IMR-90 (cell line): Measurements from ENCODE around the gene MYO1D. TPM values are rescaled to one million over a fixed set of nuclear protein-coding genes. Genes with fewer than 3 reads are reported as not detected.
"Not testable (repeated sequence)": the region's sequence is repeated elsewhere in the genome, so short reads cannot be mapped to it uniquely, and the experiment has no call there.

Source experiments
- ATAC-seq: fragments of 200-7000 bp; cut with Tn5 transposase; 2 replicates; pipeline ENCODE4 v1.9.1; 2020; ENCODE audit warnings: low read depth, mild to moderate bottlenecking, moderate library complexity
- BruUV-seq: library from RNA; stranded (reverse); fragments of 400-500 nt; replicated peaks from 2 replicates; lab custom pipeline; 2021; lab: Mats Ljungman, UMichigan
- CTCF ChIA-PET: fragments of 300-600 bp; formaldehyde crosslinking; extraction: SDS; loops from one replicate; lab custom pipeline; 2021; ENCODE audit warnings: antibody characterized with exemption; lab: Yijun Ruan, JAX
- POLR2A ChIA-PET: fragments of 300-600 bp; sonication (Branson Sonifier 250); formaldehyde crosslinking; loops from one replicate; lab custom pipeline; 2022; ENCODE audit warnings: antibody characterized with exemption; ENCODE audit not compliant: unreplicated experiment; lab: Charles Lee
- DNase-seq: peaks from one replicate; pipeline ENCODE4 v3.0.0; 2013
- H2AFZ ChIP-seq: replicated peaks from 2 replicates; pipeline ENCODE3; 2013; ENCODE audit warnings: low read length, mild to moderate bottlenecking; ENCODE audit not compliant: poor library complexity
- H2AK5ac ChIP-seq: 2 replicates; pipeline ENCODE4 v1.6.1; 2013; ENCODE audit warnings: low read depth, low read length, inconsistent platforms
- H2AK9ac ChIP-seq: replicated peaks from 2 replicates; pipeline ENCODE3; 2013; ENCODE audit warnings: mild to moderate bottlenecking, low read depth, low read length, moderate library complexity; ENCODE audit not compliant: poor library complexity
- H2BK120ac ChIP-seq: 2 replicates; pipeline ENCODE4 v1.6.1; 2013; ENCODE audit warnings: low read depth, low read length, inconsistent platforms
- H2BK15ac ChIP-seq: 3 replicates; pipeline ENCODE4 v1.6.1; 2013; ENCODE audit warnings: low read depth, low read length, inconsistent platforms
- H2BK20ac ChIP-seq: 2 replicates; pipeline ENCODE4 v1.6.1; 2013; ENCODE audit warnings: low read depth, mild to moderate bottlenecking, inconsistent platforms, low read length, moderate library complexity
- H2BK5ac ChIP-seq: 2 replicates; pipeline ENCODE4 v1.6.1; 2013; ENCODE audit warnings: mild to moderate bottlenecking, low read depth, low read length, inconsistent platforms; ENCODE audit not compliant: poor library complexity, severe bottlenecking
- H3K14ac ChIP-seq: replicated peaks from 2 replicates; pipeline ENCODE4 v1.6.1; 2013; ENCODE audit warnings: low read depth, low read length, inconsistent platforms
- H3K18ac ChIP-seq: 2 replicates; pipeline ENCODE4 v1.6.1; 2013; ENCODE audit warnings: low read depth, low read length, control low read depth
- H3K23ac ChIP-seq: 2 replicates; pipeline ENCODE4 v1.6.1; 2013; ENCODE audit warnings: low read depth, low read length, inconsistent platforms
- H3K27ac ChIP-seq: 2 replicates; pipeline ENCODE4 v1.5.1; 2013; ENCODE audit warnings: mild to moderate bottlenecking, control low read depth, low read length; ENCODE audit not compliant: insufficient read depth
- H3K27me3 ChIP-seq: 2 replicates; pipeline ENCODE4 v1.6.1; 2013; ENCODE audit warnings: low read length; ENCODE audit not compliant: control insufficient read depth, insufficient read depth
- H3K36me3 ChIP-seq: 2 replicates; pipeline ENCODE4 v1.6.1; 2013; ENCODE audit warnings: low read length, mixed read lengths; ENCODE audit not compliant: control insufficient read depth, insufficient read depth
- H3K4ac ChIP-seq: 2 replicates; pipeline ENCODE4 v1.6.1; 2013; ENCODE audit warnings: low read depth, low read length, inconsistent platforms
- H3K4me1 ChIP-seq: 2 replicates; pipeline ENCODE4 v1.6.1; 2013; ENCODE audit warnings: low read length, mixed read lengths; ENCODE audit not compliant: control insufficient read depth, insufficient read depth
- H3K4me2 ChIP-seq: 2 replicates; pipeline ENCODE4 v1.6.1; 2013; ENCODE audit warnings: low read depth, mild to moderate bottlenecking, control low read depth, low read length, moderate library complexity
- H3K4me3 ChIP-seq: 2 replicates; pipeline ENCODE4 v1.5.1; 2013; ENCODE audit warnings: low read depth, mild to moderate bottlenecking, control low read depth, low read length, moderate library complexity; ENCODE audit not compliant: insufficient read depth
- H3K56ac ChIP-seq: 2 replicates; pipeline ENCODE4 v1.6.1; 2013; ENCODE audit warnings: low read length, inconsistent platforms; ENCODE audit not compliant: insufficient read depth; ENCODE audit errors: extremely low read depth
- H3K79me1 ChIP-seq, 2 experiments: 2 replicates each; pipeline ENCODE4 v1.6.1; 2013; ENCODE audit warnings: low read length in 2 of 2, inconsistent platforms in 1 of 2, low read depth in 1 of 2
- H3K9ac ChIP-seq: 2 replicates; pipeline ENCODE4 v1.6.1; 2013; ENCODE audit warnings: low read depth, low read length, control low read depth
- H3K9me1 ChIP-seq: 2 replicates; pipeline ENCODE4 v1.6.1; 2013; ENCODE audit warnings: low read length, inconsistent platforms; ENCODE audit not compliant: insufficient read depth
- H3K9me3 ChIP-seq: 2 replicates; pipeline ENCODE4 v1.6.1; 2013; ENCODE audit warnings: low read length; ENCODE audit not compliant: control insufficient read depth, insufficient read depth
- H4K20me1 ChIP-seq: 2 replicates; pipeline ENCODE4 v1.6.1; 2013; ENCODE audit warnings: low read length, inconsistent platforms; ENCODE audit not compliant: insufficient read depth
- H4K5ac ChIP-seq: 2 replicates; pipeline ENCODE4 v1.6.1; 2013; ENCODE audit warnings: mild to moderate bottlenecking, low read depth, low read length, control low read depth
- H4K8ac ChIP-seq, 2 experiments: 2 replicates each; pipeline ENCODE4 v1.6.1; 2013; ENCODE audit warnings: low read depth in 2 of 2, low read length in 2 of 2, control low read depth in 1 of 2, inconsistent platforms in 1 of 2
- H4K91ac ChIP-seq: 2 replicates; pipeline ENCODE4 v1.6.1; 2013; ENCODE audit warnings: low read depth, low read length, inconsistent platforms; ENCODE audit not compliant: insufficient read depth
- CTCF ChIP-seq: conservative IDR thresholded peaks from 2 replicates; pipeline ENCODE4 v1.5.1; 2012; ENCODE audit warnings: mild to moderate bottlenecking, low read depth, low read length, improper control_type of control experiment
- MAZ ChIP-seq: IDR thresholded peaks from 2 replicates; pipeline ENCODE4 v1.6.1; 2012; ENCODE audit warnings: low read depth, mild to moderate bottlenecking, low read length, improper control_type of control experiment, moderate library complexity, borderline replicate concordance
- WGBS, 2 experiments: methylation state at CpG; one replicate each; pipeline versions ENCODE4 v1.1.5 to v1.1.7; 2013; ENCODE audit warnings: missing lambda C conversion rate in 2 of 2; ENCODE audit not compliant: insufficient read length in 1 of 2; ENCODE audit errors: extremely low coverage in 2 of 2; 5-methylcytosine and 5-hydroxymethylcytosine counted together
- dilution Hi-C: fragments of 300-500 bp; cut with HindIII; formaldehyde crosslinking; loops from one replicate; pipeline ENCODE4 v1.14.3; 2018; ENCODE audit warnings: low sequenced_read_pairs; ENCODE audit not compliant: unreplicated experiment
- in situ Hi-C: fragments of 300-500 bp; cut with MboI; formaldehyde crosslinking; loops from 3 replicates; pipeline ENCODE4 v1.14.3; 2019; ENCODE audit warnings: low sequenced_read_pairs, inconsistent platforms, mixed read lengths
- intact Hi-C: fragments of 100-400 bp; cut with micrococcal nuclease; formaldehyde crosslinking; loops from 2 replicates; pipeline ENCODE4 v1.10.0; 2022
- polyA plus RNA-seq, 3 experiments: library from polyadenylated mRNA; depleted of rRNA; stranded (reverse); fragments of >200 nt; gene quantifications; 2 replicates each; pipeline ENCODE4 v1.2.3, GENCODE V29; 2012; ENCODE audit warnings: low replicate concordance in 1 of 3
- total RNA-seq: library from RNA; depleted of rRNA; stranded (reverse); fragments of >200 nt; gene quantifications from 2 replicates; pipeline ENCODE4 v1.2.3, GENCODE V29; 2012

MYO1D gene
- total and polyA plus RNA-seq, 2 of the 4 experiments (the other 2 are of a cell fraction), result 0.63 to 0.90 TPM

- H3K4ac ChIP-seq, result no peak overlapping the region
- CTCF ChIA-PET, result no interaction called here
Observed at GRCh38 chr17:32719689-32720088, 157.2 kb downstream of the MYO1D start.

GRCh38 chr17:32714922-32715321 lies 162.0 kb downstream of the MYO1D start:
- in situ Hi-C loops, H3K36me3 ChIP-seq, H2AFZ ChIP-seq, H3K4me3 ChIP-seq, dilution Hi-C loops, H3K23ac ChIP-seq, DNase-seq, H3K27ac ChIP-seq, H3K14ac ChIP-seq, H4K91ac ChIP-seq, H4K5ac ChIP-seq, H3K9ac ChIP-seq, H2AK9ac ChIP-seq, H3K27me3 ChIP-seq, H2BK5ac ChIP-seq, H3K9me3 ChIP-seq, intact Hi-C loops, BruUV-seq, H3K4me1 ChIP-seq, H3K56ac ChIP-seq, H3K9me1 ChIP-seq, H3K4ac ChIP-seq, CTCF ChIA-PET, H3K18ac ChIP-seq, H4K20me1 ChIP-seq, H3K79me1 ChIP-seq, ATAC-seq, POLR2A ChIA-PET, H2BK20ac ChIP-seq, H3K4me2 ChIP-seq, H2AK5ac ChIP-seq, H2BK120ac ChIP-seq, H4K8ac ChIP-seq, H2BK15ac ChIP-seq: not testable (repeated sequence)
- WGBS, 2 experiments, result no CpG with 5 or more reads among the region's 3 CpGs

More at GRCh38 chr17:32719689-32720088, 157.2 kb downstream of the MYO1D start:
- no peak overlapping the region for H3K9ac ChIP-seq
- intact Hi-C loops (no loop called here), in situ Hi-C loops (no loop called here), dilution Hi-C loops (no loop called here)
- no peak overlapping the region for H2BK20ac ChIP-seq
- H2AK9ac ChIP-seq, result no peak overlapping the region
- no peak overlapping the region for H3K23ac ChIP-seq
- ATAC-seq (no peak), DNase-seq (no peak)
- H3K79me1 ChIP-seq, result no peaks in the 10 kb centered on the region
- H3K9me3 ChIP-seq, result no peaks in the 10 kb centered on the region
- H3K18ac ChIP-seq, result no peak overlapping the region
- no peak overlapping the region for H3K27ac ChIP-seq
- no peak overlapping the region for H2BK5ac ChIP-seq
- H4K8ac ChIP-seq, result no peak overlapping the region
- H3K9me1 ChIP-seq, result no peaks in the 10 kb centered on the region
- H2AK5ac ChIP-seq, result no peak overlapping the region
- H4K20me1 ChIP-seq, result no peaks in the 10 kb centered on the region
- H3K4me1 ChIP-seq, result no peaks in the 10 kb centered on the region
- no peak overlapping the region for H3K4me2 ChIP-seq
- no peak overlapping the region for H3K14ac ChIP-seq
- H3K36me3 ChIP-seq, result no peaks in the 10 kb centered on the region
- WGBS, 2 experiments, result no CpG with 5 or more reads among the region's 1 CpG
- no peak overlapping the region for H2BK15ac ChIP-seq
- H3K56ac ChIP-seq, result no peak overlapping the region
- no peaks in the 10 kb centered on the region for H3K27me3 ChIP-seq
- no peak overlapping the region for H4K91ac ChIP-seq
- H2BK120ac ChIP-seq, result no peak overlapping the region
- no TSS peak for BruUV-seq
- H4K5ac ChIP-seq, result no peak overlapping the region
- TF ChIP-seq CTCF (no peak), MAZ (no peak)
- no peak overlapping the region for H2AFZ ChIP-seq
- no peak overlapping the region for H3K4me3 ChIP-seq
- POLR2A ChIA-PET, result no interaction called here
